Loucy (cell line): ENCODE measurements around the gene HUS1B.

Experiments used
- H2AFZ ChIP-seq: fragments of 200-600 bp; sonication (generic); 2 replicates; pipeline ENCODE4 v1.6.0; 2016; ENCODE audit warnings: antibody characterized with exemption, mild to moderate bottlenecking, low read length, moderate library complexity
- H3F3A ChIP-seq: fragments of 200-600 bp; 2 replicates; pipeline ENCODE4 v1.6.0; 2016; ENCODE audit warnings: antibody characterized with exemption, low read depth, mild to moderate bottlenecking
- H3K27me3 ChIP-seq: fragments of 200-600 bp; sonication (generic); 2 replicates; pipeline ENCODE4 v1.6.1; 2014; ENCODE audit warnings: low read length, mild to moderate bottlenecking; ENCODE audit not compliant: insufficient read depth, poor library complexity, severe bottlenecking
- H3K36me3 ChIP-seq: fragments of 200-600 bp; sonication (generic); 2 replicates; pipeline ENCODE4 v1.6.1; 2016; ENCODE audit warnings: low read length; ENCODE audit not compliant: insufficient read depth
- H3K4me1 ChIP-seq: fragments of 200-600 bp; sonication (generic); 2 replicates; pipeline ENCODE4 v1.5.1; 2014; ENCODE audit warnings: low read length, mild to moderate bottlenecking; ENCODE audit not compliant: insufficient read depth, poor library complexity, severe bottlenecking
- H3K4me2 ChIP-seq: fragments of 200-600 bp; sonication (generic); 2 replicates; pipeline ENCODE4 v1.6.0; 2014; ENCODE audit warnings: antibody characterized with exemption, low read length, low read depth, mild to moderate bottlenecking; ENCODE audit not compliant: poor library complexity, severe bottlenecking
- H3K4me3 ChIP-seq: fragments of 200-600 bp; sonication (generic); 2 replicates; pipeline ENCODE4 v1.5.1; 2014; ENCODE audit warnings: low read length, mild to moderate bottlenecking, mixed read lengths; ENCODE audit not compliant: poor library complexity, severe bottlenecking
- H3K79me2 ChIP-seq: fragments of 200-600 bp; sonication (generic); 2 replicates; pipeline ENCODE4 v1.6.1; 2014; ENCODE audit warnings: low read length; ENCODE audit not compliant: insufficient read depth
- H3K9ac ChIP-seq: fragments of 200-600 bp; sonication (generic); 2 replicates; pipeline ENCODE4 v1.6.0; 2014; ENCODE audit warnings: mild to moderate bottlenecking, low read depth, low read length, moderate library complexity; ENCODE audit not compliant: poor library complexity, severe bottlenecking
- H3K9me2 ChIP-seq: fragments of 200-600 bp; sonication (generic); replicated peaks from 2 replicates; pipeline ENCODE4 v1.6.1; 2016; ENCODE audit warnings: low read depth, low read length, mixed read lengths
- H3K9me3 ChIP-seq: fragments of 200-600 bp; sonication (generic); 2 replicates; pipeline ENCODE4 v1.6.1; 2014; ENCODE audit warnings: mild to moderate bottlenecking, antibody characterized with exemption, low read length, low read depth; ENCODE audit not compliant: insufficient read depth
- H4K20me1 ChIP-seq: fragments of 200-600 bp; sonication (generic); 2 replicates; pipeline ENCODE4 v1.6.0; 2014; ENCODE audit warnings: antibody characterized with exemption, low read length, mild to moderate bottlenecking; ENCODE audit not compliant: insufficient read depth, poor library complexity, severe bottlenecking
- CTCF ChIP-seq: fragments of 200-600 bp; sonication (generic); conservative IDR thresholded peaks from 2 replicates; pipeline ENCODE4 v1.5.1; 2014; ENCODE audit warnings: mild to moderate bottlenecking, antibody characterized with exemption, low read length
- EZH2phosphoT487 ChIP-seq: fragments of 200-600 bp; IDR thresholded peaks from 2 replicates; pipeline ENCODE4 v1.6.1; 2018; ENCODE audit warnings: antibody characterized with exemption, mild to moderate bottlenecking, moderate library complexity, borderline replicate concordance

HUS1B gene

GRCh38 chr6:679282-679681, 22.4 kb upstream of the HUS1B start:
- Histone ChIP-seq H3F3A (no peaks in the 10 kb centered on the region), H3K9me2 (no peaks in the 10 kb centered on the region), H3K36me3 (no peaks in the 10 kb centered on the region), H4K20me1 (peaks cover 19% of the 10 kb centered on the region), H3K9ac (no peak overlapping the region), H3K79me2 (peaks cover 75% of the 10 kb centered on the region), H3K4me2 (no peak overlapping the region), H3K27me3 (no peaks in the 10 kb centered on the region), H3K4me3 (no peak overlapping the region), H3K9me3 (no peaks in the 10 kb centered on the region), H2AFZ (no peak overlapping the region), H3K4me1 (peaks cover 37% of the 10 kb centered on the region)
- no peak for TF ChIP-seq EZH2phosphoT487
- no peak for TF ChIP-seq CTCF

GRCh38 chr6:678520-678919, 21.6 kb upstream of the HUS1B start:
- no peaks in the 10 kb centered on the region for H3K36me3 ChIP-seq
- no peak for TF ChIP-seq CTCF
- no peak for TF ChIP-seq EZH2phosphoT487
- no peak overlapping the region for H3K4me2 ChIP-seq
- H3F3A ChIP-seq: no peaks in the 10 kb centered on the region
- peaks cover 67% of the 10 kb centered on the region for H3K79me2 ChIP-seq
- H3K4me1 ChIP-seq: peaks cover 30% of the 10 kb centered on the region
- H4K20me1 ChIP-seq: peaks cover 13% of the 10 kb centered on the region
- no peak overlapping the region for H3K4me3 ChIP-seq
- no peaks in the 10 kb centered on the region for H3K27me3 ChIP-seq
- H3K9me2 ChIP-seq: no peaks in the 10 kb centered on the region
- no peak overlapping the region for H3K9ac ChIP-seq
- H2AFZ ChIP-seq: no peak overlapping the region
- H3K9me3 ChIP-seq: no peaks in the 10 kb centered on the region

- Histone ChIP-seq H3K9ac (no peak overlapping the region), H3K9me3 (no peaks in the 10 kb centered on the region), H2AFZ (no peak overlapping the region), H3K4me1 (peaks cover 27% of the 10 kb centered on the region), H3K79me2 (peaks cover 61% of the 10 kb centered on the region), H3K4me3 (no peak overlapping the region), H3K27me3 (no peaks in the 10 kb centered on the region), H3K9me2 (no peaks in the 10 kb centered on the region), H3K36me3 (no peaks in the 10 kb centered on the region), H4K20me1 (peaks cover 10% of the 10 kb centered on the region), H3F3A (no peaks in the 10 kb centered on the region), H3K4me2 (no peak overlapping the region)
- TF ChIP-seq CTCF: no peak
- TF ChIP-seq EZH2phosphoT487: no peak
Measured at GRCh38 chr6:677919-678318, 21.0 kb upstream of the HUS1B start.
